HL-60 (cell line): ENCODE measurements around the gene CEBPZOS.

Experiments used
- GABPA ChIP-seq: IDR thresholded peaks from 2 replicates; pipeline ENCODE4 v1.6.1; 2012; ENCODE audit warnings: low read depth
- POLR2AphosphoS5 ChIP-seq: IDR thresholded peaks from 2 replicates; pipeline ENCODE4 v1.6.1; 2012; ENCODE audit warnings: low read depth
- REST ChIP-seq: IDR thresholded peaks from 2 replicates; pipeline ENCODE4 v1.6.1; 2012; ENCODE audit warnings: low read depth; ENCODE audit not compliant: insufficient replicate concordance
- SPI1 ChIP-seq: IDR thresholded peaks from 2 replicates; pipeline ENCODE4 v1.6.1; 2012; ENCODE audit warnings: low read depth, mild to moderate bottlenecking, borderline replicate concordance
- TF ChIP-seq, protein P1 (sequence below): IDR thresholded peaks from one replicate; pipeline ENCODE4 v1.5.1; 2011; ENCODE audit warnings: low read length, control low read depth, inconsistent platforms; ENCODE audit not compliant: insufficient read depth

GRCh38 chr2:37156071-37156856, 40.0 kb upstream of the CEBPZOS start:
- TF ChIP-seq, protein P1, sequence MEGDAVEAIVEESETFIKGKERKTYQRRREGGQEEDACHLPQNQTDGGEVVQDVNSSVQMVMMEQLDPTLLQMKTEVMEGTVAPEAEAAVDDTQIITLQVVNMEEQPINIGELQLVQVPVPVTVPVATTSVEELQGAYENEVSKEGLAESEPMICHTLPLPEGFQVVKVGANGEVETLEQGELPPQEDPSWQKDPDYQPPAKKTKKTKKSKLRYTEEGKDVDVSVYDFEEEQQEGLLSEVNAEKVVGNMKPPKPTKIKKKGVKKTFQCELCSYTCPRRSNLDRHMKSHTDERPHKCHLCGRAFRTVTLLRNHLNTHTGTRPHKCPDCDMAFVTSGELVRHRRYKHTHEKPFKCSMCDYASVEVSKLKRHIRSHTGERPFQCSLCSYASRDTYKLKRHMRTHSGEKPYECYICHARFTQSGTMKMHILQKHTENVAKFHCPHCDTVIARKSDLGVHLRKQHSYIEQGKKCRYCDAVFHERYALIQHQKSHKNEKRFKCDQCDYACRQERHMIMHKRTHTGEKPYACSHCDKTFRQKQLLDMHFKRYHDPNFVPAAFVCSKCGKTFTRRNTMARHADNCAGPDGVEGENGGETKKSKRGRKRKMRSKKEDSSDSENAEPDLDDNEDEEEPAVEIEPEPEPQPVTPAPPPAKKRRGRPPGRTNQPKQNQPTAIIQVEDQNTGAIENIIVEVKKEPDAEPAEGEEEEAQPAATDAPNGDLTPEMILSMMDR = no peak
- TF ChIP-seq REST (no peak), POLR2AphosphoS5 (no peak), GABPA (no peak), SPI1 (no peak)
